NCI-H82 treated with DMSO at 0.1 percent for 48 hours (cell line): Measurements from ENCODE around the gene RASAL1.
"Not testable (repeated sequence)": the region's sequence is repeated elsewhere in the genome, so short reads cannot be mapped to it uniquely, and the experiment has no call there.

Experiments
- DNase-seq: peaks from one replicate; lab custom pipeline; 2025; ENCODE audit not compliant: unreplicated experiment; lab: John Stamatoyannopoulos, UW

RASAL1 gene

DNA sequence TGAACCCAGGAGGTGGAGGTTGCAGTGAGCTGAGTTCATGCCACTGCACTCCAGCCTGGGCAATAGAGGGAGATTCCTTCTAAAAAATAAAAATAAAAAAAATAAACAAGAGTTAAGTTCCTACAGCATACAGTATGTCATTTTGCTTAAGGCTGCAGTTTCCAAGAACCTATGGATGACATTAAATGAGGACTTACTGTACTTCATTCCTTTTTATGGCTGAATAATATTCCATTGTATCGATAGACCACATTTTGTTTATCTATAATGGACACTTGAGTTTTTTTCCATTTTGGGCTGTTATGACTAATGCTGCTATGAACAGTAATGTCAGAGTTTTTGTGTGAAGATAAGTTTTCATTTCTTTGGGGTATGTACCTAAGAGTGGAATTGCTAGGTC lies 17.4 kb downstream of the RASAL1 start:
- no peak for DNase-seq

DNA sequence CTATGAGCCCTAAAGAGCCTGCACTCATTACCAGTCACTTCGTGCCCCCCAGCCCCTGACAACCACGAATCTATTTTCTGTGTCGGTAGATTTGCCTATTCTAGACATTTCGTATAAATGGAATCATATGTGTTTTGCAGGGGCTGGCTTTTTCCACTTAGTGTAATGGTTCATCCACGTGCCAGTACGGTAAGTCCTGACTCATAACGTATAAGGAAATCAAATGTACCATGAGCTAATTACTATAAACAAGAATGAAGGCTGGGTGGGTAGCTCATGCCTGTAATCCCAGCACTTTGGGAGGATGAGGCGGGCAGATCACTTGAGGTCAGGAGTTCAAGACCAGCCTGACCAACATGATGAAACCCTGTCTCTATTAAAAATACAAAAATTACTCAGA lies 17.9 kb downstream of the RASAL1 start:
- DNase-seq: not testable (repeated sequence)

DNA sequence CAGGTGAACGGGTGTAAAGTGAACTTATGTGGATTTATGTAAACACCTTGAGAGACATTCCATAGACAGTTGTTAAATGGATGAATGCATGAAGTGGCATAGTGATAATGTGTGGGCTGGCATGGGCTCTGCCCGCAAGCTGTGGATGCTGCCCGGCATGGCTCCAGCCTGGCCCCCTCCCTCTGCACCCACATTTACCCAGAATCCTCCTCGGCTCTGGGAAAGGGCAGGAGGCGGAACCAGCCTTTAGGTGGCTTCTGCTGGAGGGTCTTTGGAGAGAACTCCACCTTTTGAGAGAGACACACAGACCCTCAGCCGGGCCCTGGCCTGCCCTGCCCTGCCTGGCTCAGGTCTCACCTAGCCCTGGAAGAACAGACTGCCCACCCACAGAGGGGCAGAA lies 18.7 kb downstream of the RASAL1 start:
- DNase-seq: no peak

DNA sequence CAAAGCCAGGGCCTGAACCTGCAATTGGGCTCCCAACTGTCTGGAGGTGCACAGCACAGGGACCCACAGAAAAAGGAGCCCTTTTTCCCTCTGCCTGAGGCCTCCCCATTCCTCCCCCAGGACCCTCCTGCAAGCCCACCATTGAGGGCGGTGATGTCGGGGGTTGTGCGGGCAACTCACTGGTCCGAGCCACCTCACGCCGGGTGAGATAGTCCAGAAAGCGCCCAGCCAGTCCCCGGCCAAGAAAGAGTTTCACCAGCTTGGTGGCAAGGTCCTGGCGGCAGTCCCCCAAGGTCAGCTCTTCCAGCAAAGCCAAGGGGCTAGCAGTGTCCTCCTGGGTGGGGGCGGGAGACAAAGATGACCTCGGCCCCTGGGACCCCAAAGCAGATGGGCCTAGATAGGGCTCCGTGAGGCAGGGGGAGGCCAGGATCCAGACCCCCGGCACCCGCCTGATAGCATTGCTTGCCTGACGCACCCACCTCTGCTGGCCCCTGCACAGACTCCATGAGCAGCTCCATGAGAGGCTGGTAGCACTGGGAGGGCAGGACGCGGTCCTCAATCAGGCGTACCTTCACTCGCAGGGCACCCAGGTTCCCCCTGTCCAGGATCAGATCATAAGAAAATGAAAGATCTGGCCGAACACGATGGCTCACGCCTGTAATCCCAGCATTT lies 20.0 kb downstream of the RASAL1 start:
- no peak for DNase-seq

DNA sequence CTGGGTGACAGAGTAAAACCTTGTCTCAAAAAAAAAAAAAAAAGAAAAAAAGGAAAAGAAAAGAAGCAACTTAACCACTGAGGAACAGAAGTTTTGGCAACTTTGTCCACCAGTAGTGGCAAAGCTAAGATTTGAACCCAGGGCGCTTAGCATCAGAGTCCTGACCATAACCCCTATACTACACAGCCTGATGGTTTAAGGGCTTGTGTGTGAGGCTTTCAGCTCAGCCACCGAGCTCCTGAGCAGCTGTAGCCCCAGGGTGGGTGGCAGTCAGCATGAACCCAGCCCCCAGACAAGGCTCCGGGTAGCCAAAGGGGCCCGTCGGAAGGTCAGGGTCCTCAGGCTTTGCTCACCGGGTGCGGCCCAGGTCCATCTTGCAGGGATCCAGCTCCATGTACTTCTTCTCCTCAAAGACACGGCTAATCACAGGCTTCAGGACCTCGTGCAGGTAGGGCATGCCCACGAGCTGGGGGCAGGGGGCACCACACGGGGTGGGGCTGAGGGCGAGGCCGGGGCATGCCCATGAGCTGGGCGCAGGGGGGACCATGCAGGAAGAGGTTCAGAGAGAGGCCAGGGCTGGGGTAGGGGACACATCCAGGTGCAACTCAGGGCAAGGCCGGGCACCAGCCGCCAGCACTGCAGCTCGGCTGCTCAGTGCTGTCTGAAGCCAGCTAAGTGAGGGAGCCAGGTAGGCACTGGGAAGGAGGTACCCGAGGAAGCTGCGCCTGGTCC lies 20.9 kb downstream of the RASAL1 start:
- no peak for DNase-seq

DNA sequence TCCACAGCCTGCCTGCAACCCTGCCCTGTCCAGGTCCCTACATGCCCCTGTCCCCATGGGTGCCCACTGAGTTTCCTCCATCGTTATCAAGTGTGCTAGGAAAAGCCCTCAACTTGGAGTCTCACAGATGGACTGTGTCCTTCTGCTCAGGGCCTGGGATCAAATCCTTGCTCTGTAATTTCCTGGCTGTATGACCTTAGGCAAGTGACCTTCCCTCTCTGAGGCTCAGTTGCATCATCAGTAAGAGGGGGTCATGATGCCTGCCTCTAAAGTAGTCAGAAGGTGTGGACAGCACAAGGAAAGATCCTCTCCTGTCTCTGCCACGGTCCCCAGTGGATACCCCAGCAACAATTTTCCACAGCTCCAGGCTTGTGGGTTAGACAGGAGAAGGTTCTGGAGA lies 22.2 kb downstream of the RASAL1 start:
- no peak for DNase-seq

DNA sequence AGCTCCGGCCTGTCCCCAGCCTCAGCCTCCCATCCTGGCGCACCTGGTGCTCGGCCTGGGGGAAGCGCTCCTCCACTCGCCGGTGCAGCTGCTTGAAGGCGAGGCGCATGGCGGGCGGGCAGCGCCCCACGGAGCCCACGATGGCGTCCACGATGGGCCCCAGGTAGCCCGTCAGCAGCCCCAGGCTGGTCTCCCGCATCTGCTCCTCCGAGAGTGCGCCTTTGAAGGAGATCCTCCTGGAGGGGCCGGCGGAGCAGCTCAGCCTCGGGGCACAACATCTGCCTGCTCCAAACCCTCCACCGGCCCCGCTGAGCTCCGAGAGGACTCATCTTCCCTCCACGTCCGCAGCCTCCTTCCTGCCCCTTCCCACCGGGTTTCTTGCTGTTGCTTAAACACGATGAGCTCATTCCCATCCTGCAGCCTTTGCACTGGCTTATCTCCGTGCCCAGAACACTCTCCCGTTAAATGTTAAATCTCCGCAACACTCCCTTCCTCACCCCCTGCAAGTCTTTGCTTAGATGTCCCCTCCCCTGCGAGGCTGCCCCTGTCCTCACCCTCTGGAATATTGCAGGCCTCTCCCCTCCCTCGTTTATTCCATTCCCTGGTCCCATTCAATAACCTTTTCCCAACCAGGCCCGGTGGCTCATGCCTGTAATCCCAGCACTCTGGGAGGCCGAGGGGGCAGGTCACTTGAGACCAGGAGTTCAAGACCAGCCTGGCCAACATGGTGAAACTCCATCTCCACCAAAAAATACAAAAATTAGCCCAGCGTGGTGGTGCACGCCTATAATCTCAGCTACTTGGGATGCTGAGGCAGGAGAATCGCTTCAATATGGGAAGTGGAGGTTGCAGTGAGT lies 23.3 kb downstream of the RASAL1 start:
- no peak for DNase-seq

DNA sequence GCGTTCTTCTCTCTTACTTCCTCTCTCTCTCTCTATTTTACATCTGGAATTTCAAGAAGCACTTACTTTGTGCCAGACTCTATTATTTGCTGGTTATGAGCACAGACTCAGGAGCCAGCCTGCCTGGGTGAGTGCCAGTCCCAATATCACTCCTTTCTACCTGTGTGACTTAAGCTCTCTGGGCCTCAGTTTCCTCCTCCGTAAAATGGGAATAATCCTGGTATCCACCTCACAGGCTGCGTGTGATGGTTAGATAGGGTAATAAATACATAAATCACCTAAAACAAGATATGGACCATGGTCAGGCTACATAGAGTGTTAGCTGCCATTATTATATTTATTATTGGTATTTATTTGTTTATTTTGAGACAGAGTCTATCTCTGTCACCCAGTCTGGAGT lies 24.3 kb downstream of the RASAL1 start:
- DNase-seq: no peak

DNA sequence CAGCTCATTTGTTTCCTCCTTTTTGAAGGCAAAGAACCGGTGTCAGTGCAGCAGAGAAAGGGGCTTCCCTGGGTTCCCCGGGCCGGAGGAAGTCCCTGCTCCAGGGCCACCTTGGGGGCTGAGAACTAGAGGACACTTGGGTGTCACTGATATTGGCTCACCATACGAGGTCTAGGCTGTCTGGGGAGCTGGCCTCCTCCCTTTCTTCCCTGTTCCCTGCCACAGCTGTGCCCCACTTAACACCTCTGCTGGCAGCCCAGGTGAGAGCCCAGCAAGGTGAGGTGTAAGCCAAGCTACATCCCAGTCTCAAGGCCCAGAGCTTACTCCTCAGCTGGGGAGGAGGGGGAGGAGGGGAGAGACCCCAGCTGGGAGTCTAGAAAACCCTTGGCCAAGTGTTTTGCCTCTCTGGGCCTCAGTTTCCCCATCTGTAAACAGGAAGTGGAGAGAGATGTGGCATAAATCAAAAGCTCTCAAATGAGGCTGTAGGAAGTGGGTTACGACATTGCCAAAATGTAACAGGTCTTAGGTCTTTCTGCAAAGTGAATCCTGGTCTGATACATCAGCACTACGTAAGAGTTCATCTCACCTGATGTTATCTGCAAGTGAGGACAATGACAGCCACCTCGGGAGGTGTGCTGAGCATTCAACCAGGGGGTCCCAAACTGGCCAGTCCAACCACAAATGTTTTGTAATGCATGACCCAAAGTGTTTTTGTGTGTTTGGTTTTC lies 25.5 kb downstream of the RASAL1 start:
- DNase-seq: no peak

DNA sequence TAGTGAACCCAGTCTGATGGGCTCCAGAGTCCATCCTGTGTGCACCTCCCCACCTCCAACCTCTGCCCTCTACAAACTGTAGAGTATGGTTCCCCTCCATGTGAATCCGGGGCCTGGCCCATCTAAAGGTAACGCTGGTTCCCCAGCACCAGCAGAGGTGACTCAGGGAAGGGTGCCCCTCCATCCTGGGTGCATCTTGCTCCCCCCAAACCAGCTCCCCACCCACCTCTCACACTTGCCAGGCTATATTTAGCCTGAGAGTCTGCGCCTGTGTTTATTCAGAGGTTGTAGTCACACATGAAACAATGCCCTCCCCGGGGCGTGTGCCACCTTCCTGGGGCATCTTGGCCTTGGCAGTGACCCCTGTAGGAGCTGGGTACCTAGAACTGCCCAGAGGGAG lies 26.2 kb downstream of the RASAL1 start:
- no peak for DNase-seq

DNA sequence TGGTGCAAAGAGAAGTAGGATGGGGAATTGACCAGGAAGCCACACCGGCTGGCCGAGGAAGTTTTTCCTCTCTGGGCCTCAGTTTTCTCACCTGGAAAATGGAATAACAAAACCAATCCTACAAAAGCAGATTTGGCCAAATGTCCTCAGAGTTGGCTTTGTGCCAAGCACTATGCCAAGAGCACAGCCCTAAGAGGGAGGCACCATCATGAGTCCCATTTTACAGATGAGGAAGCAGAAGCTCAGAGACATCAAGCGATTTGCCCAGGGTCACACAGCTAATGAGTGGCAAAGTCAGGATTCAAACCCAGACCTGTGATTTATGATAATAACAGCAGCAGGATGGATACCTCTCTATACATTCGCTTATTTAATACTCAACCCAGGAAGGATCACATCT lies 27.3 kb downstream of the RASAL1 start:
- no peak for DNase-seq

DNA sequence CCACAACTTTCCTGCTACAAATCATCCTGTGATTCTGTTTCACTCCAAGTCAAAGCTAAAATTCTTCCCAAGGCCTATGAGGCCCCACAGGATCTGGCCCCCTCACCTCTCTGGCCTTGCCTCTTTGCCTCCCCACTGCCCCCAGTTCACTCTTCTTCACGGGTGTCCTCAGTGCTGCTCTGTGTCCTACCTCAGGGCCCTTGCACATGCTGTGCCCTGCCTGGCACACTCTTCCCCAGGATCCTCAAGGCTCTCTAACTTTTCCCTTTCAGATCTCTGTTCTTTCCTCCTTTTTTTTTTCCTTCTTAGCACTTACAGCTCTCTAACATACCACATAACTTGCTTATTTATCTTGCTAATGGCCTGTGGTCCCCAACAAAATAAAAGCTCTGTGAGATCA lies 29.2 kb downstream of the RASAL1 start:
- DNase-seq: no peak

DNA sequence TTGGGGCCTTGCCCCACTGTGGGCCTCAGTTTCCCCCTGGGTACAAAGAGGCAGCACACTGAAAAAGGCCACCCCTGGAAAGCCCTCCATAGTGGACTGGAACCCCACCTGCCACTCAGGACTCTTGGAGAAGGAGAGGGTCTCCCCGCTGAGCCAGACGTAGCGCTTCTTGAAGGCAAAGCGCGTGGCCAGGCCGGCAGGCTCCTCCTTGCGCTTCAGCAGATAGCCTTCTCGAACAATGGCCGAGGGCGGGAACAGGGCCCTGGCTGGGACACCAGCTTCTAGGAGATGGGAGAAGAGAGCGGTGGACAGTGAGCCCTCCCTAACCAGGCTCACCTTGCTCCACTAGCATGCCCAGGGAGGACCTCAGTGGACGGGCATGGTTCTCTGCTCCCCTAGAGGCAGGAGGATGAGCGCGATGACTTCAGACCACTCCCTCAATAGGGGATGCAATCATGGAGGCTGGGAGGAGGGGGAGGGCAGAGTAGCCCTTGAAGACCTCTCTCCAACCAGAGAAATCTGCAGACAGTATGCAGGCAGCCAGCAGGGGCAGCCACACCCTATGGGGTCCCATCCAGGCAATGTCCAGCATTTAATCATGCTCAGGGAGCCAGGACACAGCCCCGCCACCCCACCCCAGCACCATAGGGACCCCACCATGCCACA lies 29.8 kb downstream of the RASAL1 start:
- DNase-seq: no peak

DNA sequence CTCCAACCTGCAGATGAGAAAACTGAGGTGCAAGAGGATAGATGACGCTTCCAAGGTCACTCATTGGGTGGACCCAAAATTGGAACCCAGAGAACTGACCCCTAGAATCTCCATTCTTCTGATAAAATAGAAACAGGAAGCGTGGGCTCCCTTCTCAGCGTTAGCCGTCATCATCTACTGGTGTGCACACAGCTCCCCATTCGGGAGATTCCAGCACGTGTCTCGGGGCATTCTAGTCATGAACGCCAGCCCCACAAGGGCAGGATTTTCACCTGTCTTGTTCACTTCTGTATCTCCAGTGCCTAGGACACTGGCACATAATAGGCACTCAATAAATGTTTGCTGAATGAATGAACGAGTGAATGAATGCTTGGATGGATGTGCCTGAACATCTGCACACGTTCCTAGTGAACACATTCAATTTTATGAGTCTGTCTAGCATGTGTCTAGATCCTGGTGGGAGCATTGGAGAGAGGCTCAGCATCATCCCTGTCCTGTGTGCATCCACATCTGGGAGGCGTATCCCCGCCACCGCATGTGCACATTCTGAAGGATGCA lies 30.5 kb downstream of the RASAL1 start:
- DNase-seq: no peak

DNA sequence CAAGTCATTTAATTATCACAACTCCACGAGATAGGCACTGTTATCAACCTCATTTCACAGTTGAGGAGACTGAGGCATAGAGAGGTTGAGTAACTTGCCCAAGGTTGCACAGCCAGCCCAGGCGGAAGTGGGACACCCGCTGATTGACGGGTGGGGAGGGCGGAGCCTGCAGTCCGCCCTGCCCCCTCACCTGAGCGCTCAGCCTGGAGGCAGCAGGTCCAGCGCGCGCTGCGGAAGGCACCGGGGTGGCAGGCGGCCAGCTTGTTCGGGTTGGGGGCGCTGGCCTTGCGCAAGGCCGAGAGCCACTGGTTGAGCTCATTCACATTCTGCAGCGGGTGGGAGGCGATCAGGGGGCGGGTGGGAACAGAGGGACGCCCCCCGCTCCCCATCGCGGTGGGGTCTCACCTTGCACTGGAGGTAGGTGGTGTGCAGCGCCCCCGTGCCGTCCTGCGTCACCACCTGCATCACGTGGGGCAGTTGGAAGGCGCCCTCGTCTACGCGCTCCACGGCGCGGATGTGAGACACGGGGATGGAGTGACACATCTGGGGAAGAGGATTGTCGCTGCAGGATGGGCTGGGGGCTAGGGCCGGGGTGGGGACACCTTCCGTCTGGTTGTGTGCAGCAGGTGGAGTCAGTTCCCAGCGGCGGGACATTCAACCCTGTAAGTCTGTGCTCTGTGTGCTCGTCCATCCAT lies 31.7 kb downstream of the RASAL1 start:
- DNase-seq: no peak

DNA sequence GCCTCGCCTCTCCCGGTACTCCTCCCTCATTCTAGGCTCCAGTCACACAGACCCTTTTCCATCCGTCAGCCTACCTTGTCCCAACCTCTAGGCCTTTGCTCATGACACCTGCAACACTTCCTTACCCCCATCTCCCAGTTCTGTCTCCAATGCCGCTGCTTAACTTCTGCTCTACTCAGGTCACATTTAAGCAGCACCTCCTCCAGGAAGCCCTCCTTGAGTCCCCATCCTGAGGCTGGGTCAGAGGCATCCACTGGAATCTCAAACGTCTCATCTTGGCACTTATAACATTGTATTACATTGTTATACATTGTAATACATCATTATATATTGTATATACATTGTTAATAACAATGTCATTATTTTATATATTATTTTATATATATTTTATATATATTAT lies 32.8 kb downstream of the RASAL1 start:
- no peak for DNase-seq

DNA sequence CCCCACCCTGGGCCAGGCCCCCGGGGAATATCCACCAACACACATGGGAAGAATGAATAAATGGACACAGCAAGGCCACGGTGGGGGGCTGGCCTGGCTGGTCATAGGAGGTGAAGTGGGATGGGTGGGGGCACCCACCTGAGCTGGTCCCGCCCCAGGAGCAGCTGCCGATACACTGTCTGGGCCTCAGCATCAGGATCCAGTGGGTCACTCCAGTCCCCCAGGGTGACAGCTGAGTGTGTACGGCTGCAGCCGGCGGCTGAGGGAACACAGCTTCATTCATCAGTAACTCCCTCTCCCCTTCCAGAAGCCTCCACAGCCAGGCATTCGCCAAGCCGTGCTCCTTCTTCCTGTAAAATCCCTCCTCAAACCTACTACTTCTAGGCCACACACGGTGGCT lies 33.8 kb downstream of the RASAL1 start:
- no peak for DNase-seq

DNA sequence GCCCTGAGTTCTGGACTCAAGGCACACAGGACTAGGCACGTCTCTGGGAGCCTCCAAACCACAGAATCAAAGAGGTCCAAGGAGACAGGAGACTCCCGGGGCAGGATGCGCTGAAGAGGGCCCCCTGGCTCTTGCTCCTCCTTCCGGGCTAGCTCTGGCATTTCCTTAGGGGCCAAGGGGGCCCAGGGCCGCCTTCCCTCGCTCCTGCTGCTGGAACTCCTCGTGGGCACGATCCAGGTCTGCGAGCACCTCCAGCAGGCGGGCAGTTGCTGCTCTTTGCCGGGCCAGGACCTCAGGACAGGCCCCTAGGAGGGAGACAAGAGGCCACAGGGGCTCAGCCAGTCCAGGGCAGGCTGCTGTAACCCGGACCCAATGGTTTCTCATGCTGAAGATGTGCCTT lies 35.8 kb downstream of the RASAL1 start:
- DNase-seq: no peak

DNA sequence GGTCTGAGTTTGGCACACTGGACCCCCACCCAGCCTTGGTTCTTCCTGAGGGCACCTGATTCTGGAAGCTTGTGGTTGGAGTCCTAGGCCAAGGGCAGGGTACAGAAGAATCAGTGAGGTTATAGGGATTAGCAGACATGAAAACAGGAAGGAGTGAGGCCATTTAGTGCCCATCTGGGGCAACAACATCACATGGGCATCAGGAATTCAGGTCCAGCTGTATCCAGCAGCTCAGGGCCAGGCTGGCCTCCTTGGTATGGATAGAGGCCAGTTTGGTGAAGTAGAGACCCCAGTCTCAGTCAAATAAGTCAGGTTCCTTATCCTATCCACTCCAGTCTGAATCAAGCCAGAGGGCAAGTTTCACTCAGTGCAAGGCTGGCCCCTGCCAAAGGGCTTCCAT lies 36.2 kb downstream of the RASAL1 start:
- no peak for DNase-seq
